ENCODE results near the gene COL1A1. TPM values are rescaled to one million over a fixed set of nuclear protein-coding genes. Genes with fewer than 3 reads are reported as not detected.
A peak's percentile ranks its signal among the peaks of the same experiment; 100 is the strongest.

COL1A1 gene
- total and polyA plus RNA-seq, 2 donors from 2014 or later, result 9.2 to 142 TPM

- no peak for TF ChIP-seq CTCF (IDR thresholded peaks at IDR 0.05; ENCODE audit: borderline replicate concordance, extremely low read depth, insufficient read depth)
- Histone ChIP-seq H3K36me3 (ENCODE audit: control insufficient read depth in 2 of 3, insufficient read depth in 3 of 3, low read length in 3 of 3) (no peaks in the 10 kb centered on the region), H3K4me1 (ENCODE audit: control insufficient read depth in 2 of 3, insufficient read depth in 2 of 3, low read depth in 1 of 3, low read length in 3 of 3) (peaks cover 0 to 2% (median 0%) of the 10 kb centered on the region in 3 donors), H3K9me3 (ENCODE audit: control insufficient read depth in 2 of 3, insufficient read depth in 1 of 3, low read length in 3 of 3) (peaks cover 0 to 4% (median 2%) of the 10 kb centered on the region in 3 donors), H3K9ac (ENCODE audit: low read length in 3 of 3) (no peak overlapping the region), H3K4me3 (ENCODE audit: low read length in 3 of 3) (no peak overlapping the region), H3K27ac (ENCODE audit: low read depth in 2 of 2, low read length in 2 of 2) (no peak overlapping the region), H3K27me3 (ENCODE audit: control insufficient read depth, insufficient read depth, low read length) (no peaks in the 10 kb centered on the region)
- FAIRE-seq (no peak), DNase-seq (peak in 1 of 5 donors; percentile 58)
- intact Hi-C loops (cut with DNase I), result no loop called here
Measured at GRCh38 chr17:50221864-50222545, 20.6 kb upstream of the COL1A1 start.

GRCh38 chr17:50221266-50221863 is 19.9 kb upstream of the COL1A1 start:
- peak in 1 of 5 donors; percentile 42 for DNase-seq
- no peak for FAIRE-seq
- Histone ChIP-seq H3K36me3 (ENCODE audit: control insufficient read depth in 2 of 3, insufficient read depth in 3 of 3, low read length in 3 of 3) (no peaks in the 10 kb centered on the region), H3K27me3 (ENCODE audit: control insufficient read depth, insufficient read depth, low read length) (no peaks in the 10 kb centered on the region), H3K4me1 (ENCODE audit: control insufficient read depth in 2 of 3, insufficient read depth in 2 of 3, low read depth in 1 of 3, low read length in 3 of 3) (peaks cover 0 to 2% (median 0%) of the 10 kb centered on the region in 3 donors), H3K4me3 (ENCODE audit: low read length in 3 of 3) (no peak overlapping the region), H3K9me3 (ENCODE audit: control insufficient read depth in 2 of 3, insufficient read depth in 1 of 3, low read length in 3 of 3) (no peaks in the 10 kb centered on the region), H3K9ac (ENCODE audit: low read length in 3 of 3) (no peak overlapping the region), H3K27ac (ENCODE audit: low read depth in 2 of 2, low read length in 2 of 2) (no peak overlapping the region)
- TF ChIP-seq CTCF (IDR thresholded peaks at IDR 0.05; ENCODE audit: borderline replicate concordance, extremely low read depth, insufficient read depth), result no peak
- intact Hi-C loops (cut with DNase I), result no loop called here

- FAIRE-seq, result no peak
- H3K9ac ChIP-seq (ENCODE audit: low read length in 3 of 3), result no peak overlapping the region
- no peaks in the 10 kb centered on the region for H3K36me3 ChIP-seq (ENCODE audit: control insufficient read depth in 2 of 3, insufficient read depth in 3 of 3, low read length in 3 of 3)
- peak in 1 of 5 donors; percentile 40 for DNase-seq
- intact Hi-C loops (cut with DNase I), result no loop called here
- peaks cover 0 to 2% (median 0%) of the 10 kb centered on the region in 3 donors for H3K4me1 ChIP-seq (ENCODE audit: control insufficient read depth in 2 of 3, insufficient read depth in 2 of 3, low read depth in 1 of 3, low read length in 3 of 3)
- no peak for TF ChIP-seq CTCF (IDR thresholded peaks at IDR 0.05; ENCODE audit: borderline replicate concordance, extremely low read depth, insufficient read depth)
- no peaks in the 10 kb centered on the region for H3K27me3 ChIP-seq (ENCODE audit: control insufficient read depth, insufficient read depth, low read length)
- no peak overlapping the region for H3K27ac ChIP-seq (ENCODE audit: low read depth in 2 of 2, low read length in 2 of 2)
- H3K4me3 ChIP-seq (ENCODE audit: low read length in 3 of 3), result no peak overlapping the region
- H3K9me3 ChIP-seq (ENCODE audit: control insufficient read depth in 2 of 3, insufficient read depth in 1 of 3, low read length in 3 of 3), result no peaks in the 10 kb centered on the region
Measured at GRCh38 chr17:50220811-50221210, 19.4 kb upstream of the COL1A1 start.
